Measurements from ENCODE around the gene ACE.

The ACE gene

DNA sequence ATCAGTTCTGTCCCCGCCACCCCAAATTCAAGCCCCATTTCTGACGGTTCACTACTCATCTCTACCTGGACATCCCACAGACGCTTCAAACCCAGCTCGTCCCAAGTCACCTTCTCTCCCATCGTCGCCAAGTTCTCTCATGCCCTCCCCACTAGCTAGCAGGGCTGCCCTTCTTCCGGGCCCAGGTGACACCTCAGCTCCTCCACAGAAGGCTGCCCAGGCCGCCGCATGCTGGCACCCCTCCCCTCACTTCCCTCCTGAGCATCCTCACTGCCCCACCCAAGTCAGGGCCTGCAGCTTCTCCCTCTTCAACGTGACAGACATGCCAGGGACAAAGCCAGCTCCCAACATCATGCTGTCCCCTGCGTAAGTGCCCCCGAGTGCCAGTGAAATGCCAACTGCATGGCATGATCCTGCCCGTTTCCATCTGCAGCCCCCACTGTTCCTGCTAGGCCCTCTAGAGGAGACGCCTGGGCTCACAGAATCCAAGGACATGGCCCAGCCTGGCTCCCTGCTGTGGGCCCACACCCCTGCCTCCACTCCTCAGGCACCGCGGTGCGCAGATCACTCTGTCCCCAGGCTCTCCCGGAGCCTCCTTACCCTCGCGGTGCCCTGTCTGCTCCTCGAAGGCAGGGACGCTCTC is 36.6 kb upstream of the ACE start:
- H3K4me3 ChIP-seq (ENCODE audit: low read length): no peak overlapping the region
- no peak for DNase-seq (ENCODE audit: low read depth)
- TF ChIP-seq, protein P1, sequence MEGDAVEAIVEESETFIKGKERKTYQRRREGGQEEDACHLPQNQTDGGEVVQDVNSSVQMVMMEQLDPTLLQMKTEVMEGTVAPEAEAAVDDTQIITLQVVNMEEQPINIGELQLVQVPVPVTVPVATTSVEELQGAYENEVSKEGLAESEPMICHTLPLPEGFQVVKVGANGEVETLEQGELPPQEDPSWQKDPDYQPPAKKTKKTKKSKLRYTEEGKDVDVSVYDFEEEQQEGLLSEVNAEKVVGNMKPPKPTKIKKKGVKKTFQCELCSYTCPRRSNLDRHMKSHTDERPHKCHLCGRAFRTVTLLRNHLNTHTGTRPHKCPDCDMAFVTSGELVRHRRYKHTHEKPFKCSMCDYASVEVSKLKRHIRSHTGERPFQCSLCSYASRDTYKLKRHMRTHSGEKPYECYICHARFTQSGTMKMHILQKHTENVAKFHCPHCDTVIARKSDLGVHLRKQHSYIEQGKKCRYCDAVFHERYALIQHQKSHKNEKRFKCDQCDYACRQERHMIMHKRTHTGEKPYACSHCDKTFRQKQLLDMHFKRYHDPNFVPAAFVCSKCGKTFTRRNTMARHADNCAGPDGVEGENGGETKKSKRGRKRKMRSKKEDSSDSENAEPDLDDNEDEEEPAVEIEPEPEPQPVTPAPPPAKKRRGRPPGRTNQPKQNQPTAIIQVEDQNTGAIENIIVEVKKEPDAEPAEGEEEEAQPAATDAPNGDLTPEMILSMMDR (IDR thresholded peaks at IDR 0.05; ENCODE audit: insufficient read depth, low read depth, low read length, missing control alignments): no peak

DNA sequence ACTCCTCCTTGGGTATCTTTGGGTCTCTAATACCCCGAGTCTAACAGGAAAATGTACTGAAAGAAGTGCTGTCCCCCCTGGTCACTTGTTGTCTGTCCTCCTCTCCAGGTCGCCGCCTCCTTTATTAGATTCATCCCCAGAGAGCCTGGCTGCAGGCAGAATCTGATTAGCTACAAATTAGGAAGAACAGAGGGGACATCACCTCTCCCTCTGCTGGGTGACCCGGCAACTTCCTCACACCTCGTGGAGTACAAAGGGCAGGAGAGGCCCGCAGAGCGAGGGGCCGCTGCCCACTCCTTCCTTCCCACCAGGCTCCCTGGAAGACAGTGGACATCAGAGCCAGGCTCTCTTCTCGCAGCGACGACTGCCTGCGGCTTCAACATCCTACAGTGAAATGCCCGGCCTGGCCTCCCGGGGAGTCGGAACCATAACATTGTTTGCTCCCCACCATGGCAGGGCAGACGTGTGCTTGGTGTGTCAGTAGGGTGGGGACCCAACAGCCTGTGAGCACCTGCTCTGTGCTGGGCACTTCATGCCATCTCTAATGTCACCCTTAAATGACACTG is 36.0 kb upstream of the ACE start:
- TF ChIP-seq, protein P1 (IDR thresholded peaks at IDR 0.05; ENCODE audit: insufficient read depth, low read depth, low read length, missing control alignments): no peak
- H3K4me3 ChIP-seq (ENCODE audit: low read length): no peak overlapping the region
- DNase-seq (ENCODE audit: low read depth): no peak

DNA sequence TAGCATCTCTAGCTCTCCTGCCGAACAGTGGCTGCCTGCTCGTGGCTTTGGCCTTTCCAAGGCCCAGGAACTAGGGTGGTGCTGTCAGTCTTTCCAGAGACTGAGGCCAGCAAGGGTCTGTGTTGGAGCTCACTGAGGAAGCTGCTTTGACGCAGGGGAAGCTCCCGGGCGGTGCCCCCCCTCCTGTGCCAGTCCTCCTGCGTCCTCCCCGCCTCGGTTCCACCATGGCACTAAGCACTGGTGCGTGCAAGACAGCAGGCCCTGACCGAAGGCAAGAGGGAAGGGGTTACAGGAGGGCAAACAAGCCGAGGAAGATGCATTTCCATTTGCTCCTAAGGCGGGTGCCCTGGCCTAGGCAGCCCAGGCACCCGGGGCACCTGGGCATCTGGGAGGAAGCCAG is 35.2 kb upstream of the ACE start:
- no peak overlapping the region for H3K4me3 ChIP-seq (ENCODE audit: low read length)
- TF ChIP-seq, protein P1 (IDR thresholded peaks at IDR 0.05; ENCODE audit: insufficient read depth, low read depth, low read length, missing control alignments): no peak
- DNase-seq (ENCODE audit: low read depth): no peak

DNA sequence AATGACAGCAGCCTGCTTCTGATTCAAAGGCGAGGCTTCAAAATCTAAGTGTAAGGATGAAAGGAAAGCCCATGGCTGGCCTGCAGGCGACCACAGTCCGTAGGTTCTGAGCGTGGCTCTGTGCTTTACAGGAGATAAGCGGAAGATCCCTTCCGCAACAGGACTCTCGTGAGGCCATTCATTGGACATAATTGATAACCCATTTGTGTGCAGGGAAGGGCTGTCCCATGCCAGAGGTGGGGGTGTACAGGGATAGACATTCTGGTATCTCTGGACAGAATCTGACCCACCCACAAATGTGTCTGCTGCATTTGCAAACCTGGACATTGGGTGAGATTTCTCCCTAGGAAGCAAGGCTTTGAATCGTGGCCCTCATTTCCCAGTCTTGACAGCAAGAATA is 34.8 kb upstream of the ACE start:
- DNase-seq (ENCODE audit: low read depth): no peak
- TF ChIP-seq, protein P1 (IDR thresholded peaks at IDR 0.05; ENCODE audit: insufficient read depth, low read depth, low read length, missing control alignments): no peak
- H3K4me3 ChIP-seq (ENCODE audit: low read length): no peak overlapping the region

DNA sequence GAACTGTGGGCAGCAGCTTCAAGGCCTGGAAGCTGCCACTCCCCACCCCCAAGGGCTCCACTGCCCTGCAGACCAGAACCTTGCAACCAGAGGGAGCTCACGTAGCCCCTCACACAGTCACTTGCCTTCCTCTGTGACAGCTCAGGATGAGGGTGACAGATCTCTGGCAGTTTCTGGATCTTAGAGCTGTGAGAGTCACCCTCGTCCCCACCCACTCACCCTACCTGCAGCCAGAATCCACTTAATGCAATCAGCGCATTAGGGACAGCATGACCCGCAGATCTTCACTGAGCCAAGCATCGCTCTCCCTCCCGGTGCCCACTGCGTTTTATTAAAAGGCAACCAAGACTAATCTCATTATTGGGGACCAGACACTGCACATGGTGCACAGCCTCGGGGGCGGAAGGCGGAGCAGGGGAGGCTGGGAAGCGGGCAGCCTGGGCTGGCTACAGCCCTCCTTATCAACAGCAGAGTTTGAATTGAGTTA is 34.3 kb upstream of the ACE start:
- DNase-seq (ENCODE audit: low read depth): no peak
- H3K4me3 ChIP-seq (ENCODE audit: low read length): no peak overlapping the region
- TF ChIP-seq, protein P1 (IDR thresholded peaks at IDR 0.05; ENCODE audit: insufficient read depth, low read depth, low read length, missing control alignments): no peak

DNA sequence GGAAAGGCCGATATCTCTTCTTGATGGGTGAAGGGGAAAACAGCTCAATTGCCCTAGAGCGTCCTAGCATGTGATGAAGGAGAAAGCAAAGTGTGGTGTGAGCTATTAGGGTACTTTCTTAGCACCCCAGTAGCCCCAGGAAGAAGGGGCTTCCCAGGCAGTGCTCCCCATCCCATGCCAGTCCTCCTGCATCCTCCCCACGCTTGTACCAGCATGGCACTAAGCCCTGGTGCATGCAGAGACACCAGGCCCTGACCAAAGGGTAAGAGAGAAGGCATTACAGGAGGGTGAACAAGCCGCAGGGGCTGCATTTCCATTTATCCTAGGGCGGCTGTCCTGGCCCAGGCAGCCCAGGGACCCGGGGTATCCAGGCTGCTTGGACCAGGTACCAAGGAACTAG is 33.8 kb upstream of the ACE start:
- TF ChIP-seq, protein P1 (IDR thresholded peaks at IDR 0.05; ENCODE audit: insufficient read depth, low read depth, low read length, missing control alignments): no peak
- no peak overlapping the region for H3K4me3 ChIP-seq (ENCODE audit: low read length)

DNA sequence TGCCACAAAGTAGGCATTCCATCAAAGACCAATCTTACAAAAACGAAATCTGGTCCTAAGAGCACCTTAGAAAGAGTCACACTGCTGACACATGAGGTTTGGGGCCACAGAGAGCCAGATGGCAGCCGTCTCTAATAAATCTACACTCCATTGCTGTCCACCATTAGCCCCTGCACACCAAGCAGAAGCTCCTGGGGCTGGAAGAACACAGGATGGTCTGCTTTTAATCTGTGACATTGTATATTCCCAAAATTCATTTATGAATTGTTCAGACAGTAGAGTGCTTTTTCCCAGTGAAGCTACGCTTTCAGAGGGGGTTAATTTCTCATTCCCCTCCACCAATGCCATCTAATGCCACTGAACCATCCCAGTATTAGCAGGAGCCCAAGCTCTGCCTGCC is 32.4 kb upstream of the ACE start:
- no peak overlapping the region for H3K4me3 ChIP-seq (ENCODE audit: low read length)
- TF ChIP-seq, protein P1 (IDR thresholded peaks at IDR 0.05; ENCODE audit: insufficient read depth, low read depth, low read length, missing control alignments): no peak
- no peak for DNase-seq (ENCODE audit: low read depth)

More for the DNA sequence above, 33.8 kb upstream of the ACE start:
- DNase-seq (ENCODE audit: low read depth): no peak

All from epithelial cell of esophagus (primary cell).